ENCODE results near the gene TEKTIP1.
A peak's percentile ranks its signal among the peaks of the same experiment; 100 is the strongest.
"Not testable (repeated sequence)": the region's sequence is repeated elsewhere in the genome, so short reads cannot be mapped to it uniquely, and the experiment has no call there.

The TEKTIP1 gene

DNA sequence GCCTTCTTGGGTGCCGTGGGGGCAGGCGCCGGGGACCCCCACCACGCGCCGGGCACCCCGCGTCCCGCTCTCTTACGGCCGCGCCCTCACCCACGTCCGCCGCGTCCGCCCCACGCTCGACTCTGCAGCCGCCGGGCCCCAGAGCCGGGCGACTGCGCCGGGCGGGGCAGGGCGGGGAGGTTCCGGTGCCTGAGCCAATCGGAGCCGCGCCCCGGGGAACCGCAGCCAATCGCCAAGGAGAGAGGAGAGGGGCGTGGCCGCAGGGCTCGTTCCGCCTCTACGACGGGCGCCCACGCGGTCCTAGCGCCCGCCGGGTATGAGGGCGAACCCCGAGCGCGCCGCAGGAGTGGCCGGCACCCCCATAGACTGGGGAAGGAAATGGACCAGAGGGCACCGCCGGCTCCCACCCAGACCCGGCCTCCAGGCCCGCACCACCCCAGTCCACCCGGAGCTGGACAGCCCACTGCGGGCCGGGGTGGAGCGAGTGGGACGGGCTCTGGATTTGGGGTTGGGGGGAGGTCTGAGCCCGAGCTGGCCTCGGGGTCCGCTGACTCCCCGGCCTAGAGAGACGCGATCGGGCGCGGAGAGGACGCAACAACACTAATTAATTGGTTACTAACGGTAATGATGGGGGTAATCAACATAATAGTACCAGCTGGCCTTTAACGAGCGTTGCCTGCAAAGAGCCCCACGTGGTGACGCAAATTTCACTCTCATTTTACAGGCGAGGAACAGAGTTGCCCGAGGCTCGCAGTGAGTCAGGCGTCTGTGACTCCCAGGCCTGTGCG is 18.7 kb downstream of the TEKTIP1 start, which contains the start of gene MFSD12:
TSS of gene MFSD12 (minus strand) at position 126 of the 788 bp plus-strand sequence. CDS start 183 bp downstream, outside the sequence.
- peak; percentile 100 for DNase-seq (ENCODE audit: low spot score)

DNA sequence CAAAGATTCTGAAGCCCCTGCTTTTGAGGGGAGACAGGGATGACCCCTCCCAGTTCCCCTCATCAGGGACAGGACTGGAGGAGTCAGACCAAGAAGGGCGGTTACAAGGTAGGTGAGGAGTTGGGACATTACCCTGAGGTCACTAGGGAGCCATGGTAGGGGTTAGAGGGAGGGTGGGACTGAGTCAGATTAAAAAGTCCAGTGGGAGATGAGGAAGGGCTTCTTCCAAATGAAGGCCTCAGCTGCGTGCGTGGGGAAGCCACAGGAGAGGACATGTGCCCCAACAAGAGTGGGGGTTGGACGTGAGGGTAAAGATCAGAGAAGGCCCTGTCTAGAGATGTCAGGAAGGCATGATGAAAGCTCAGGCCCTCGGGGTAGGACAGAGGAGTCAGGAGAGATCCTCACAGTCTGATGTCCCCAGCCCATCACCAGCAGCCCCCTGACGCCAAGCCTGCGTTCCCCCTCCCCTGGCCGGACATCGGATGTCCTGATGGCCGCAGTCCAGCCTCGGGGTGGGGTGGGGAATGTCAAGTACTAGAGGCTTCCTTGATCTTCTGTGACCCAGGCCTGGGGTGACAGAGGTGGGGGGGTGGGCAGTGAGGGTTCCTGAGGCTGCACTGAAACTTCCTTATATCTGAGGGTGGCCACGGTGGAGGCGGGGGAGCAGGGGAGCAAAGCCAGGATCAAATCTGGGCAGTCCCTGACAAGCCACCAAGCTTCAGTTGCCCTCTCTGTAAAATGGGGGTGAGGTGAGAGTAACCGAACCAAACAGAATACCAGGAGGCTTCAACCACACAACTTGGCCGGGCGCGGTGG is 24.9 kb downstream of the TEKTIP1 start:
- no peak for DNase-seq (ENCODE audit: low spot score)

DNA sequence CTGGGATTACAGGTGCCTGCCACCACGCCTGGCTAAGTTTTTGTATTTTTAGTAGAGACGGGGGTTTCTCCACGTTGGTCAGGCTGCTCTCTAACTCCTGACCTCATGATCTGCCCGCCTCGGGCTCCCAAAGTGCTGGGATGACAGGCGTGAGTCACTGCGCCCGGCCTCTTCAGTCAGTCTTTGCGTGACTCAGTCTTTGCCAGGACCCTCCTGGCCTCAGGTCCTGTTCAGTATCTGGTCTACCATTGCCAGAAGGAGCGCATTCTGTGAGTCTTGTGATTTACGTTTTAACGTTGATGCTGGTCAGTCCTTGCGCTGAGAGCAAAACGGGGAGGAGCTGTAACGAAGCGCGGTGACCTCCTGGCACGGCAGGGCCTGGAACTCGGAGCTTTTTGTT is 26.2 kb downstream of the TEKTIP1 start:
- DNase-seq (ENCODE audit: low spot score): no peak

DNA sequence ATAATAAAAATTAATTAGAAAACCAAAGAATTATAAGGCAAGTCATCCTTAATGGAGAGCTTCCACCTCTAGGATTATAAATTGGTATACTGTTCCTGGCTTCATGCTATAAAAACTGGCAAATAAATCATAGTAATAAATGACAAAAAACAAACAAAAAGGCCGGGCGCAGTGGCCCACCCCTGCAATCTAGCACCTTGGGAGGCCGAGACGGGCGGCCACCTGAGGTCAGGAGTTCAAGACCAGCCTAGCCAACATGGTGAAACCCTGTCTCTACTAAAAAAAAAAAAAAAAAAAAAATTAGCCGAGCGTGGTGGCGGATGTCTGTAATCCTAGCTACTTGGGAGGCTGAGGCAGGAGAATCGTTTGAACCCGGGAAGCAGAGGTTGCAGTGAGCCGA is 31.1 kb downstream of the TEKTIP1 start:
- not testable (repeated sequence) for DNase-seq (ENCODE audit: low spot score)

DNA sequence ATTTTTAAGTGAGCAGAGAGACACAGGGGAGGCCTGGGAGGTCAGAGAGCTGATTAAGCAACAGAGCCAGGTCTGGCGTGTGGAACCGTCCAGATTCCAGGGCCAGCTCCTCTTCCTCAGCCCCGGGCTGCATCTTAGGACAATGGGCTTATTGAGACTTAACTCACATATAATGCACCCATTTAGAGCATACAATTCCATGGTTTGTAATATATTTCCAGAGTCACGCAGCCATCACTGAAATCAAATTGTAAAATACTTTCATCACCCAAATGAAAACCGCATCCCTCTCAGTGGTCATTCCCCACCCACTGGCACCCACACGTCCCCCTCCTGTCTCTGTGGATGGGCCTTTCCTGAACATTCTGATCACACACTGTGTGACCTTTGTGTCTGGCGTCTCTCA is 31.6 kb downstream of the TEKTIP1 start:
- DNase-seq (ENCODE audit: low spot score): no peak

DNA sequence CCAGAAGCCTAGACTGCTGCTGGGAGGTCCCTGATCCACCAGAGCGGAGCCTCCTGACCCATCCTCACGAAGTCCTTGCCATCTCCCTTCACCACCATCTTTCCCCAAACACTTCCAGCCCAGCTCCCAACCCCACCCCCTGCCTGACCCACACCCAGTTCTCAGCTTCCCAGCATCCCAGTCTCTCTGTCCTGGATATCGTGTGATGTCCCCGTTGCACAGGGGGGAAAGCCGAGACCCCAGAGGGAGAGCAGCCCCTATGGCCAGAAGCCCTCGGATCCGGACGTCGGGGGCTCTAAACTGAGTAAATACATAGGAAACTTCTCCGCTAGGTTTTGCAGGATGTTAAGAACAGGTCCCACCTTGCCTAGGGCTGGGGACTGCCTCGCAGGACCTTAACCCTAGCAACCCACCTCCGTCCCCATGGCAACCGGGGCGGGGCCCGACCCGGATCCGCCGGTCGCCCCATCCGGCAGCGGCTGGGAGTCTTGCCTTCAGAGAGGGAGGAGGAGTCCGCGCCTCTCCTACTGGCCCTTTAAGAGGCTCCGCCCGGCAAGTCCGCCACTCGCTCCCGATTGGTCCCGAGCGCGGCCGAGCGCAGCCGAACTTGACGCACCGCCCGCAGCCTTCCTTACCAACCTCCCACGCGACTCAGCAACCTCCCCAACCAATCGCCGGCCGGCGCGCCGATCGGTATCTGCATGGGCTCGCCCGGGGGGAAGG is 33.3 kb downstream of the TEKTIP1 start:
- peak; percentile 96 for DNase-seq (ENCODE audit: low spot score)

DNA sequence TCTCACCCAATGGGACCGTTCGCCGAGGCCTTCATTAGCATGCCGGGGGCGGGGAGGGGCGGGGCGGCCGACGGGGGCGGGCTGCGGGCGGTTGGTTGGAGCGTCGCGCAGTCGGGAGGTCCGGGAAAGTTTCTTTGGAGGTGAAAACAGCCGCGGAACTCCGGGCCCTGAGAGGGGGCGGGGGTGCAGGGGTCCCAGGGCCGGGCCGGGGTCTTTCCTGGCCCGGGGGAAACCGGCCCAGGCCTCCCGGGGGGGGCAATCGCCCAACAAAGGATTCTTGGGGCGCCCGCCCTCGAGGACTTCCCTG is 33.8 kb downstream of the TEKTIP1 start, which contains the start of gene HMG20B:
TSS of gene HMG20B (plus strand) at position 90 of the 307 bp plus-strand sequence. CDS start 366 bp downstream, outside the sequence.
- no peak for DNase-seq (ENCODE audit: low spot score)

DNA sequence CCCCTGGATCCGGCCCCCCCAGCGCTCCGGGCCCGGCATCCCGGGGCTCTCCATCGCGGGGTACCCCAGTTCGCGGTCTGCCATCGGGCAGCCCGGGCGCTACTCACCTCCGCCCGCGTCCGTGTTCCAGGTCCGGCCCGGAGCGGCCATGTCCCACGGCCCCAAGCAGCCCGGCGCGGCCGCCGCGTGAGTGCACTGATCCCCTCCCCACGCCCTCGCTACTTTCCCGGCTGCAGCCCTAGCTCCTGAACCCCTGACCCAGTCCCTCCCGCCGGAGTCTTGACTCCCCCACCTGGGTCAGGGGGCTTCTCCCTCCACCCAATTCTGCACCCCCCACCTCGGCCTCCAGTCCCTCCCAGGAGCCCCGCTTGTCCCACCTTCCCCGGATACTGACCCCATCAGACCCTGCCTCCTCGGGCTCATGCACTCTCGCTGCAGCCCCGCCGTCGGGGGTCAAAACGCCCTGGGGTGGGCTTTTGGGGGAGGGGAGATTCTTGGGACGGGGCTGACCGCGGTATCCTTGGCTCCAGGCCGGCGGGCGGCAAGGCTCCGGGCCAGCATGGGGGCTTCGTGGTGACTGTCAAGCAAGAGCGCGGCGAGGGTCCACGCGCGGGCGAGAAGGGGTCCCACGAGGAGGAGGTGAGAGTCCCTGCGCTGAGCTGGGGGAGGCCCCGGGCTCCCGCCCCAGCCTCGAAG is 34.3 kb downstream of the TEKTIP1 start:
- no peak for DNase-seq (ENCODE audit: low spot score)

DNA sequence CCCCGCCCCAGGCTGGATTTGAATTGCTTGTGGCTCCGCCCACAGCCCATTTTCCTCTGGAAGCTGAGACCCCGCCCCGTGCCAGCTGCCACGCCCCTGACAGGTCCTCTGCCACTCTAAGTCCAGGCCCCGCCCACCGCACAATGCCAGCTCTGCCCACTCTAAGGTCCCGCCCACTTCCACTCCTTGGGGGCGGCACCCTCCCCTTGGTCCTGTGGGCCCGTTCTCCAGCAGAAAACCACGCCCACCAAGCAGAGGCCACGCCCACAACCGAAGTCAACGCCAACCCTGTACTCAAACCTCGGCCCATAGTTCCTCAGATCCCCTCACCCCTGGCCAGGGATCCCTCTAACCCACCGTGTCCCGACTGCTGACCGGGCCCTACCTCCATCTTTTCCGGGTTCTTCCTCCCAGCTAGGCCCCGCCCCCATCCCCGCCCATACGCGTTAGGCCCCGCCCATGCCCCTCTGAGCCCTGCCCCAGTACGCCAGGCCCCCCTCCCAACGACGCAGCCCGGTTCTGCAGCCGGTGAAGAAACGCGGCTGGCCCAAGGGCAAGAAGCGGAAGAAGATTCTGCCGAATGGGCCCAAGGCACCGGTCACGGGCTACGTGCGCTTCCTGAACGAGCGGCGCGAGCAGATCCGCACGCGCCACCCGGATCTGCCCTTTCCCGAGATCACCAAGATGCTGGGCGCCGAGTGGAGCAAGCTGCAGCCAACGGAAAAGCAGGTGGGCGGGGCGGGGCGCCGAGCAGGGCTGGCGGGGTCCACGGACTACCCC is 35.1 kb downstream of the TEKTIP1 start:
- DNase-seq (ENCODE audit: low spot score): peak; percentile 91

DNA sequence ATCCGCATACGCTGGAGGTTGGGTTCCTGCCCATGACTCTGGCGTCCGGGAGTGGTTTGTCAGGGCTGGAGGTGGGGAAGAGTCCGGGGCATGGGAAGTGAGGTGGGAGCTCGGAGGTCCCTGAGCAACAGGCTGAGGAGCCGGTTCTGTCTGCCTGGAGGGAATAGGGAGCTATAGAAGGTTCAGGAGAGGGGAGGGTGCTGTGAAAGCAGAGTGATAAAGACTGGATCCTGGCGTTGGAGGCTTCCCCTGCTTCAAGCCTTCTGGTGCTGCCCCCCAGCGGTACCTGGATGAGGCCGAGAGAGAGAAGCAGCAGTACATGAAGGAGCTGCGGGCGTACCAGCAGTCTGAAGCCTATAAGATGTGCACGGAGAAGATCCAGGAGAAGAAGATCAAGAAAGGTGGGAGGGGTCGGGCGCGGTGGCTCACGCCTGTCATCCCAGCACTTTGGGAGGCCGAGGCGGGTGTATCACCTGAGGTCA is 36.3 kb downstream of the TEKTIP1 start:
- DNase-seq (ENCODE audit: low spot score): peak; percentile 50

DNA sequence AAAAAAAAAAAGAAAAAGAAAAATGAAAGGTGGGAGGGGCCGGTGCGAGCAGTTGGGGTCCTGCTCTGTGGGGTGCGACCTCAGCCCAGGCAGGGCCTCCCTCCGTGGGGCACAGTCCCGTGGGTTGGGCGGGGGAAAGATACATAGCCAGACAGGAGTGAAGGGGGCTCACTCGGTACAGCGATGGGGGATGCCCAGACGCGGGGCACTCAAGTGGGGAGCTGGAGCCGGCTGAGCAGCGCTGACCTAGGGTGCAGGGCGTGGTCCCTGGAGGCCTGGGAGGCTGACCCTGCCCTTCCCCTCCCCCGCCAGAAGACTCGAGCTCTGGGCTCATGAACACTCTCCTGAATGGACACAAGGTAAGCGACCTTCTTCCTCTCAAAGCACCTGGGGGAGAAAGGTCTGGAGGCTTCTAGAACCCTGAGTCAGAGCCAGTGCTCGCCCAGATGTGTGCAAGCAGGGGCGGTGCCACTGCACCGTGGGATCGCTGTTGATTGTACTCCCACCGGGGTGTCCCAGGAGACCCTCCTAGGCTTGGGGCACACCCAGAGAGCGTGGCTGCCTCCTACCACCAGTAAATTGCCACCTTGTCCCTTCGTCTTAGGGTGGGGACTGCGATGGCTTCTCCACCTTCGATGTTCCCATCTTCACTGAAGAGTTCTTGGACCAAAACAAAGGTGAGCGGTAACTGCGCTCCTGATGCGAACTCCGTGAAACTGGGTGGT is 37.1 kb downstream of the TEKTIP1 start:
- no peak for DNase-seq (ENCODE audit: low spot score)

DNA sequence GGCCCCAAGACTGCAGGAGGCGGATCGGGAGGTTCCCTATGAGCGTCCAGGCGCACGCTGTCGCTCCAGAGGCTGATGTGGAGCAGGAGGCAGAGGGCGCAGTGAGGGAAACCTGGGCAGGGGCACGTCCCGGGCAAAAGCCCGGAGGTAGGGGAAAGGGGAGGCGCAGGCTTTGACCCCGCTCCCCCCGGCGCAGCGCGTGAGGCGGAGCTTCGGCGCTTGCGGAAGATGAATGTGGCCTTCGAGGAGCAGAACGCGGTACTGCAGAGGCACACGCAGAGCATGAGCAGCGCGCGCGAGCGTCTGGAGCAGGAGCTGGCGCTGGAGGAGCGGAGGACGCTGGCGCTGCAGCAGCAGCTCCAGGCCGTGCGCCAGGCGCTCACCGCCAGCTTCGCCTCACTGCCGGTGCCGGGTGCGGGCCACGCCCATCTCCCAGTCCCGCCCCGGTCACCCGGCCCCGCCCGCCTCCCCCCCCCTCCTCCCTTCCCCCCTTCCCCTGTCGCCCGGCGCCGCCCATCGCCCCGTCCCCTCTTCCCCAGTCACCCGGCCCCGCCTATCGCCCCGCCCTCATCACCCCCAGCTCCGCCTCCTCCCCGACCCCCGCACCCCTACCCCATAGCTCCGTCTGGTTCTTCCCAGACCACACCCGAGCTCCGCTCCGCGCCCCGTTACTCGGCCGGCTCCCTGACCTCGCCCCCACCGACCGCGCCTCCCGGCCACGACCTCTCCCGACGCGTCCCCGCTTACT is 37.9 kb downstream of the TEKTIP1 start:
- peak; percentile 74 for DNase-seq (ENCODE audit: low spot score)

DNA sequence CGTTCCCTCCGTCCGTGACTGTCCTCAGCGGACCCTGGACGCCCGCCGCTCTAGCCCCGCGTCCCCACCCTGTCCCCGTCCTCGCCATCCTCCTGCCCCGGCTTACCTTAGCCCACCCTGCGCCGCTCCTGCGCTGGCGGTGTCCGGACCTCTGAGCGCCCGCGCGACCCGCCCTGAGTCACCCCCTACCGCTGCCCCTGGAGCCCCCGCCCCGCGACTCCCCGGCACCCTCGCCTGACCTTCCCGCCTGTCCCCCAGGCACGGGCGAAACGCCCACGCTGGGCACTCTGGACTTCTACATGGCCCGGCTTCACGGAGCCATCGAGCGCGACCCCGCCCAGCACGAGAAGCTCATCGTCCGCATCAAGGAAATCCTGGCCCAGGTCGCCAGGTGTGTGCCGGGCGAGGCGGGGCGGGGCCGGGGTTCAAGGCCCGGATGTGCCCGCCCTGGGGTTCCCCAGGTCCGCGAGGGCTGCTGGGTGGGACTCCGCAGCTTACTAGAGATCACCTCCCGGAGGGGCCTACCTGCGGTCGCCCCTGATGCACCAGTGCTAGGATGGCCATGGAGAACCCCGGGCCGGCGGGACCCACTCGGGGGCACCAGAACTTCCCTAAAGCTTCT is 38.9 kb downstream of the TEKTIP1 start:
- peak; percentile 25 for DNase-seq (ENCODE audit: low spot score)

DNA sequence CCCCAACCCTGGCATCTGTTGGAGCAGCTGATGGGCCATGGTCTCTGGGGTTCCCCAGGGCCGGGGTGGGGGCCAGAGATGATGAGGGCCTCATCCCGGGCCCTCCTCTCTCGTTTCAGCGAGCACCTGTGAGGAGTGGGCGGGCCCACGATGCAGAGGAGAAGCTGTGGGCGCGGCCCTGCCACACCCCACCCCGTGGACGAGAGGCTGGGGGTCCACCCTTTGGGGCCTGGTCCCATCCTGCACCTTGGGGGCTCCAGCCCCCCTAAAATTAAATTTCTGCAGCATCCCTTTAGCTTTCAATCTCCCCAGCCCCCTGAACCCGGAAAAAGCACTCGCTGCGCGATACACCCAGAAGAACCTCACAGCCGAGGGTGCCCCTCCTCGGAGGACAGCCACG is 39.4 kb downstream of the TEKTIP1 start:
- no peak for DNase-seq (ENCODE audit: low spot score)

DNA sequence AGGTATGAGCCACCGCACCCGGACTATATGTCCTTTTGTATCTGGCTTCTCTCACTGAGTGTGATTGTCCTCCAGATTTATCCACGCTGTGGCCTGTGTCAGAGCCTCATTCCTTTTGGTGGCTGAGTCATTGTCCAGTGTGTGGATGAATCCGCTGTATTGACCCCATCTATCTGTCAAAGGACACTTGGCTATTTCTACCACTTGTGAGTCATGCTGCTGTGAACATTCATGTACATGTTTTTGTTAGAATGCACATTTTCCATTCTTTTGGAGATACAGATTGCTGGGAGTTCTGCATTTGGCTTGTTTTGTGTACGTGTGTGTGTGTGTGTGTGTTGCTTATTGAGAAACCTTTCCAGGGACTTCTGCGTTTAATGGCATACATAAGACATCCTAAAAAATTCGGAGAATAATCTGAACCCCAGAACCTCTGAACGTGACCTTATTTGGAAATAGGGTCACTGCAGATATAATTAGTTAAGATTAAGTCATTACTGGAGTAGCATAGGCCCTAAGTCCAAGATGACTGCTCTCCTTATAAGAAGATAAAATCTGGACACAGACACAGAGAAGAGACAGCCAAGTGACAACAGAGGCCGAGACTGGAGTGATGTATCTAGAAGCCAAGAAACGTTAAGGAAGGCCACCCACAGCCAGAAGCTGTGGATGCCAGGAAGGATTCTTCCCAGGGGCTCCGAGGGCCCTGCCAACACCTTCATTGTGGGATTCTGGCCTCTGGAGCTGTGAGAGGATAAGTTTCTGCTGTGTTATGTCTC is 41.4 kb downstream of the TEKTIP1 start:
- no peak for DNase-seq (ENCODE audit: low spot score)

DNA sequence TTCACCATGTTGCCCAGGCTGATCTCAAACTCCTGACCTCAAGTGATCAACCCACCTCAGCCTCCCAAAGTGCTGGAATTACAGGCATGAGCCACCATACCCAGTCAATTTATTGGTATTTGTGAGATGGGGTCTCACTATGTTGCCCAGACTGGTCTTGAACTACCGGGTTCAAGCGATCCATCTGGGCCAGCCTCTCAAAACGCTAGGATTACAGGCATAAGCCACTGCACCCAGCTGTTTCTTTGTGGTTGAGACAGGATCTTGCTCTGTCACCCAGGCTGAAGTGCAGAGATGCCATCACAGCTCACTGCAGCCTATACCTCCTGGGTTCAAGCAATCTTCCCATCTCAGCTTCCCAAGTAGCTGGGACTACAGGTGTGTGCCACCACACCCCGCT is 42.8 kb downstream of the TEKTIP1 start:
- DNase-seq (ENCODE audit: low spot score): not testable (repeated sequence)

DNA sequence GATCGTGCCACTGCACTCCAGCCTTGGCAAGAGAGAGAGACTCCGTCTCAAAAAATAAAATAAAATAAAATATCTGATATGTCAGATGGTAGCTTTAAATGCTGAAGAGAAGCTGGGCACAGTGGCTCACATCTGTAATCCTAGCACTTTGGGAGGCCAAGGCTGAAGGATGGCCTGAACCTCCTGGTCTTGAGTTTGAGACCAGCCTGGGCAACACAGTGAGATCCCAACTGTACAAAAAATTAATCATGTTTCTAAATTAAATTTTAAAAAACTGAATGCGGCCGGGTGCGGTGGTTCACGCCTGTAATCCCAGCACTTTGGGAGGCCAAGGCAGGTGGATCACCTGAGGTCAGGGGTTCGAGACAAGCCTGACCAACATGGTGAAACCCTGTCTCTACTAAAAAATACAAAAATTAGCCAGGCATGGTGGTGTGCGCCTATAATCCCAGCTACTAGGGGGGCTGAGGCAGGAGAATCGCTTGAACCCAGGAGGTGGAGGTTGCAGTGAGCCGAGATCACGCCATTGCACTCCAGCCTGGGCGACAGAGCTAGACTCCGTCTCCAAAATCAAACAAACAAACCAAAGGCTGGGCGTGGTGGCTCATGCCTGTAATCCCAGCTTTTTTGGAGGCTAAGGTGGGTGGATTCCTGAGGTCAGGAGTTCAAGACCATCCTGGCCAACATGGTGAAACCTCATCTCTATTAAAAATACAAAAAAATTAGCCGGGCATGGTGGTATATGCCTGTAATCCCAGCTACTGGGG is 45.2 kb downstream of the TEKTIP1 start:
- not testable (repeated sequence) for DNase-seq (ENCODE audit: low spot score)

Measured in D341Med (cell line).